DND-41 (cell line): ENCODE measurements around the gene SLC17A7.

ENCODE experiments used
- EZH2 ChIP-seq: IDR thresholded peaks from 3 replicates; pipeline ENCODE4 v1.6.1; 2012; ENCODE audit warnings: borderline replicate concordance, low read depth, mild to moderate bottlenecking, moderate library complexity, low read length, inconsistent platforms; ENCODE audit not compliant: severe bottlenecking
- TF ChIP-seq, protein P1 (sequence below): IDR thresholded peaks from 2 replicates; pipeline ENCODE4 v1.5.1; 2012; ENCODE audit warnings: borderline replicate concordance, low read length, moderate library complexity, mild to moderate bottlenecking; ENCODE audit not compliant: poor library complexity, severe bottlenecking; ENCODE audit errors: extremely low read depth

DNA sequence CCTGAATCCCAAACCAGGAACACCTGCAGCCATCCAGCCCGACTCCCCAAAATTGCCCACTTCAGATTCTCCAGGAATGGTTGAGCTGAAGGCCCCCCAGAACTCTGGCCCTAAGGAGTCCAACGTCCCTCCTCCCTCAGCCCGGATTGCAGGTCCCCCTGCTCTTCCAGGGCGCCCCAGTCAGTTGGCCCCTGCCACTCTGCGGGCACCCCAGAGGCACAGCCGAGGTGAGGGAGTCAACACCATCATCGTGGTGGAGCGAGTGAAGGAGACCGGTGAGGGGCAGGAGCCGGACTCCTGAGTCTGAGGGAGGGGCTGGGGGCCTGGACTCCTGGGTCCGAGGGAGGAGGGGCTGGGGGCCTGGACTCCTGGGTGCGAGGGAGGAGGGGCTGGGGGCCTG is 14.0 kb downstream of the SLC17A7 start:
- no peak for TF ChIP-seq EZH2
- TF ChIP-seq, protein P1, sequence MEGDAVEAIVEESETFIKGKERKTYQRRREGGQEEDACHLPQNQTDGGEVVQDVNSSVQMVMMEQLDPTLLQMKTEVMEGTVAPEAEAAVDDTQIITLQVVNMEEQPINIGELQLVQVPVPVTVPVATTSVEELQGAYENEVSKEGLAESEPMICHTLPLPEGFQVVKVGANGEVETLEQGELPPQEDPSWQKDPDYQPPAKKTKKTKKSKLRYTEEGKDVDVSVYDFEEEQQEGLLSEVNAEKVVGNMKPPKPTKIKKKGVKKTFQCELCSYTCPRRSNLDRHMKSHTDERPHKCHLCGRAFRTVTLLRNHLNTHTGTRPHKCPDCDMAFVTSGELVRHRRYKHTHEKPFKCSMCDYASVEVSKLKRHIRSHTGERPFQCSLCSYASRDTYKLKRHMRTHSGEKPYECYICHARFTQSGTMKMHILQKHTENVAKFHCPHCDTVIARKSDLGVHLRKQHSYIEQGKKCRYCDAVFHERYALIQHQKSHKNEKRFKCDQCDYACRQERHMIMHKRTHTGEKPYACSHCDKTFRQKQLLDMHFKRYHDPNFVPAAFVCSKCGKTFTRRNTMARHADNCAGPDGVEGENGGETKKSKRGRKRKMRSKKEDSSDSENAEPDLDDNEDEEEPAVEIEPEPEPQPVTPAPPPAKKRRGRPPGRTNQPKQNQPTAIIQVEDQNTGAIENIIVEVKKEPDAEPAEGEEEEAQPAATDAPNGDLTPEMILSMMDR: no peak
